Neuronal stem cell (in vitro differentiated cells): ENCODE results near the gene INO80.

Source experiments
- DNase-seq: peaks from one replicate; pipeline ENCODE4 v3.0.0-alpha.2; 2013; ENCODE audit warnings: low spot score
- H2AFZ ChIP-seq: one replicate; pipeline ENCODE4 v1.6.1; 2013; ENCODE audit warnings: mild to moderate bottlenecking, low read length, inconsistent platforms
- H2AK5ac ChIP-seq: 2 replicates; pipeline ENCODE4 v1.6.1; 2013; ENCODE audit warnings: low read depth, mild to moderate bottlenecking, inconsistent platforms, low read length, moderate library complexity, mixed read lengths
- H2BK120ac ChIP-seq: 2 replicates; pipeline ENCODE4 v1.6.1; 2013; ENCODE audit warnings: low read depth, mild to moderate bottlenecking, inconsistent platforms, low read length, moderate library complexity, mixed read lengths
- H2BK12ac ChIP-seq: one replicate; pipeline ENCODE4 v1.6.1; 2013; ENCODE audit warnings: low read length, inconsistent platforms
- H2BK15ac ChIP-seq: 2 replicates; pipeline ENCODE4 v1.6.1; 2013; ENCODE audit warnings: mild to moderate bottlenecking, low read length, inconsistent platforms, mixed read lengths
- H2BK5ac ChIP-seq: one replicate; pipeline ENCODE4 v1.6.1; 2013; ENCODE audit warnings: inconsistent platforms, mild to moderate bottlenecking, low read length, moderate library complexity
- H3K14ac ChIP-seq: one replicate; pipeline ENCODE4 v1.6.1; 2013; ENCODE audit warnings: low read length, inconsistent platforms
- H3K18ac ChIP-seq: 2 replicates; pipeline ENCODE4 v1.6.1; 2013; ENCODE audit warnings: low read length, inconsistent platforms
- H3K23ac ChIP-seq: 2 replicates; pipeline ENCODE4 v1.6.1; 2013; ENCODE audit warnings: low read depth, mild to moderate bottlenecking, mixed read lengths, low read length, inconsistent platforms; ENCODE audit not compliant: poor library complexity
- H3K27ac ChIP-seq: replicated peaks from 3 replicates; pipeline ENCODE4 v1.5.1; 2013; ENCODE audit warnings: low read length, inconsistent platforms
- H3K27me3 ChIP-seq, 3 experiments: 2 replicates each; pipeline ENCODE4 v1.6.1; 2013; ENCODE audit warnings: low read length in 3 of 3, mild to moderate bottlenecking in 2 of 3, inconsistent platforms in 1 of 3, low read depth in 1 of 3, mixed read lengths in 1 of 3, moderate library complexity in 1 of 3; ENCODE audit not compliant: control insufficient read depth in 3 of 3, insufficient read depth in 3 of 3
- H3K36me3 ChIP-seq, 2 donors: replicated peaks in 1 of 2; 2 replicates each; pipeline ENCODE4 v1.6.1; 2013; ENCODE audit warnings: low read length in 2 of 2; ENCODE audit not compliant: control insufficient read depth in 2 of 2, insufficient read depth in 2 of 2
- H3K4ac ChIP-seq: 2 replicates; pipeline ENCODE4 v1.6.1; 2013; ENCODE audit warnings: inconsistent platforms, mild to moderate bottlenecking, low read length, moderate library complexity
- H3K4me1 ChIP-seq, 2 donors: 1 replicate in 1 of 2; 2 replicates in 1 of 2; pipeline ENCODE4 v1.6.1; 2013; ENCODE audit warnings: low read length in 2 of 2, low read depth in 1 of 2; ENCODE audit not compliant: control insufficient read depth in 2 of 2, insufficient read depth in 1 of 2
- H3K4me2 ChIP-seq: one replicate; pipeline ENCODE4 v1.6.1; 2013; ENCODE audit warnings: mild to moderate bottlenecking, low read length, inconsistent platforms; ENCODE audit not compliant: insufficient read depth, poor library complexity, severe bottlenecking
- H3K4me3 ChIP-seq, 2 donors: 2 replicates each; pipeline ENCODE4 v1.5.1; 2013; ENCODE audit warnings: low read length in 2 of 2, mild to moderate bottlenecking in 2 of 2, inconsistent platforms in 1 of 2, moderate library complexity in 1 of 2
- H3K79me1 ChIP-seq: one replicate; pipeline ENCODE4 v1.6.1; 2013; ENCODE audit warnings: low read depth, mild to moderate bottlenecking, inconsistent platforms, low read length, moderate library complexity
- H3K9ac ChIP-seq: one replicate; pipeline ENCODE4 v1.6.1; 2013; ENCODE audit warnings: mild to moderate bottlenecking, low read depth, low read length, inconsistent platforms; ENCODE audit not compliant: poor library complexity
- H3K9me3 ChIP-seq, 2 donors: replicated peaks in 1 of 2; 2 replicates each; pipeline versions ENCODE3 to v1.6.1; 2013; ENCODE audit warnings: low read length in 2 of 2, mild to moderate bottlenecking in 2 of 2, inconsistent platforms in 1 of 2, low read depth in 1 of 2, mixed read lengths in 1 of 2, moderate library complexity in 1 of 2; ENCODE audit not compliant: control insufficient read depth in 2 of 2, insufficient read depth in 1 of 2
- H4K8ac ChIP-seq: one replicate; pipeline ENCODE4 v1.6.1; 2013; ENCODE audit warnings: low read depth, mild to moderate bottlenecking, inconsistent platforms, low read length, moderate library complexity
- H4K91ac ChIP-seq: one replicate; pipeline ENCODE4 v1.6.1; 2013; ENCODE audit warnings: low read length, low read depth, mild to moderate bottlenecking, inconsistent platforms; ENCODE audit not compliant: poor library complexity
- WGBS, 2 donors: extraction: QIAGEN DNeasy Blood & Tissue Kit; methylation state at CpG; one replicate each; pipeline ENCODE4 v1.1.7; 2013; ENCODE audit warnings: missing lambda C conversion rate in 2 of 2, mixed read lengths in 1 of 2; ENCODE audit not compliant: insufficient read length in 2 of 2, insufficient replicate concordance in 1 of 2; ENCODE audit errors: extremely low coverage in 2 of 2; 5-methylcytosine and 5-hydroxymethylcytosine counted together

The INO80 gene

DNA sequence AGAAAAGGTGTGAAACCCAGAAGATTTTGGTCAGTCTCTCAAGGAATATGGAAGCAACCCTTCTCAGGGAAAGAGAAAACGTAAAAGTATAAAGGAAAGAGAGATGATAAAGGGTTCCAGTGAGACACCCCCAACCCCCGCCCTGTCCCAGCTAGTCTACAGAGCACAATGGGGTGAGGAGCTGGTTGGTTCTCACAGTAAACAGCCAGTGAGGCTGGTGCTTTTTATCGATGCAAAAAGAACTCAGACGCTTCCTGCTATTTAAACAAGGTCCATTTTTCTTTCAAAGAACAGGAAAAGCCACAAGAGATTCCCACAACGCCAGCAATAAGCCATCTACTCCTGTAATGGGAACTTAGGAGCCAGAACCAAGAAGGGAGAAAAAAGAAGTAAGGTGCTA lies 96.9 kb downstream of the INO80 start:
- peaks cover 9 to 82% of the 10 kb centered on the region in 2 donors for H3K36me3 ChIP-seq
- H3K4ac ChIP-seq: no peak overlapping the region
- H4K91ac ChIP-seq: no peak overlapping the region
- H3K18ac ChIP-seq: no peak overlapping the region
- H3K4me3 ChIP-seq: no peak overlapping the region
- no peaks in the 10 kb centered on the region for H3K79me1 ChIP-seq
- no CpG with 5 or more reads among the region's 5 CpGs for WGBS, 2 donors
- no peaks in the 10 kb centered on the region for H3K27me3 ChIP-seq
- no peak overlapping the region for H3K27ac ChIP-seq
- no peak overlapping the region for H2BK5ac ChIP-seq
- H2AFZ ChIP-seq: no peak overlapping the region
- H2BK120ac ChIP-seq: no peak overlapping the region
- H3K14ac ChIP-seq: no peak overlapping the region
- no peak overlapping the region for H3K9ac ChIP-seq
- H3K4me1 ChIP-seq: no peaks in the 10 kb centered on the region
- no peak for DNase-seq
- H2BK15ac ChIP-seq: no peak overlapping the region
- H4K8ac ChIP-seq: no peak overlapping the region
- no peak overlapping the region for H2AK5ac ChIP-seq
- H3K4me2 ChIP-seq: no peak overlapping the region
- no peaks in the 10 kb centered on the region for H3K9me3 ChIP-seq
- H2BK12ac ChIP-seq: no peak overlapping the region
- H3K23ac ChIP-seq: no peak overlapping the region

DNA sequence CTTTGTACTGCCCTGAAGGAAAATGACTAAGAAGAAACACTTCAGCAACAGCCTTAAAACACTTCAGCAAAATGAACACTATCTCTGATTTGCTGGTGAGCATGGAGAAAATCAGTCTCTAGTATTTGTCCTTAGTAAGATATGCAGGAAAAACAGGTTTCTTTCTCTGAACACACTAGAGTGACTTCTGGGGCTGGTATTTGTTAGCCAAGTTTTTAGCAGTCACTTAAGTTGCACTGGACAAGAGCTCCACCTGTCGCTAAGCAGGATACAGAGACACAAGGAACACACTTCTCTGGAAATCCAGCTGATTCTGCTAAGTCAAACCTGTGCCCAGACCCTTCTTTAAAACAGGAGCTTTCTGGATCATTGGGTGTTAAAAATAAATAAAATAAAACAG lies 97.5 kb downstream of the INO80 start:
- Histone ChIP-seq H3K14ac (no peak overlapping the region), H3K27me3 (no peaks in the 10 kb centered on the region), H3K9me3 (no peaks in the 10 kb centered on the region), H3K36me3 (peaks cover 9 to 87% of the 10 kb centered on the region in 2 donors), H2BK15ac (no peak overlapping the region), H3K79me1 (no peaks in the 10 kb centered on the region), H3K4me1 (no peaks in the 10 kb centered on the region), H3K27ac (no peak overlapping the region), H2BK12ac (no peak overlapping the region), H3K9ac (no peak overlapping the region), H2BK5ac (no peak overlapping the region), H3K4me3 (no peak overlapping the region), H3K4me2 (no peak overlapping the region), H2AK5ac (no peak overlapping the region), H4K91ac (no peak overlapping the region), H2BK120ac (no peak overlapping the region), H2AFZ (no peak overlapping the region), H3K4ac (no peak overlapping the region), H3K18ac (no peak overlapping the region), H3K23ac (no peak overlapping the region), H4K8ac (no peak overlapping the region)
- DNase-seq: no peak
- WGBS, 2 donors: no CpG with 5 or more reads among the region's 1 CpG

DNA sequence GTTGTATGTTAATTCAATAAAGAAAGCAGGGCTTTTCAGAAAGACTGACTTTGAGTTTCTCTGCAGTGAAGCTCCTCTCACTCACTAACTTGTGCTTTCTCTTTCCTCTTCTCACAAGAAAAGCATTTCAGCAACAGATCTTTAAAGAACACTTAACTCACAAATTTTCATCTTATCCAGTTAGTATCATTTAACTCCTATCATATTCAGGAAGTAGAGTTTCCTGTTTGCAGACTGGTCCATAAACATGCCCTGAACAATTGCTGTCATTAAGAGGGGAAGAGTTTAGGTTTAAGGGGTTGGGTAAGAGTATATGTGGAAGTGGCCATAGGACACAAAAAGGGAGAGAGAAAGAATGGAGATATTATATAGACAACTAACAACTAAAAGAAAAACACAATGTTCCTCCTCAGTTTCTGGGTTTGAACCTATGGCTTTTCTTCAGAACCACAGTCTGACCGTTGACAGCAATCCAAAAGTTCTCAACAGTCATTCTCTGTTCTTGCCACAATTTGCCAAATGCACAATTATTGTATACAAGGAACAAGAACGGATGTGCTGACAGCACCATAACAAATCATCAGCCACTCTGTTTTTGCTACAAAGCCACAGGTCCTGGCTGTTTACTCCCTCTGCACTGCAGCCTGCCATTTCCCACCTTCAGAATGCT lies 98.9 kb downstream of the INO80 start:
- Histone ChIP-seq H3K14ac (no peak overlapping the region), H3K23ac (no peak overlapping the region), H3K4me3 (no peak overlapping the region), H3K27ac (no peak overlapping the region), H3K18ac (no peak overlapping the region), H4K8ac (no peak overlapping the region), H2AK5ac (no peak overlapping the region), H3K4ac (no peak overlapping the region), H3K9ac (no peak overlapping the region), H3K36me3 (peaks cover 9 to 93% of the 10 kb centered on the region in 2 donors), H2BK15ac (no peak overlapping the region), H2BK12ac (no peak overlapping the region), H2BK120ac (no peak overlapping the region), H3K9me3 (no peaks in the 10 kb centered on the region), H3K4me1 (no peaks in the 10 kb centered on the region), H2BK5ac (no peak overlapping the region), H3K27me3 (no peaks in the 10 kb centered on the region), H3K4me2 (no peak overlapping the region), H4K91ac (no peak overlapping the region), H3K79me1 (no peaks in the 10 kb centered on the region), H2AFZ (no peak overlapping the region)
- WGBS, 2 donors: no CpG with 5 or more reads among the region's 2 CpGs
- no peak for DNase-seq

DNA sequence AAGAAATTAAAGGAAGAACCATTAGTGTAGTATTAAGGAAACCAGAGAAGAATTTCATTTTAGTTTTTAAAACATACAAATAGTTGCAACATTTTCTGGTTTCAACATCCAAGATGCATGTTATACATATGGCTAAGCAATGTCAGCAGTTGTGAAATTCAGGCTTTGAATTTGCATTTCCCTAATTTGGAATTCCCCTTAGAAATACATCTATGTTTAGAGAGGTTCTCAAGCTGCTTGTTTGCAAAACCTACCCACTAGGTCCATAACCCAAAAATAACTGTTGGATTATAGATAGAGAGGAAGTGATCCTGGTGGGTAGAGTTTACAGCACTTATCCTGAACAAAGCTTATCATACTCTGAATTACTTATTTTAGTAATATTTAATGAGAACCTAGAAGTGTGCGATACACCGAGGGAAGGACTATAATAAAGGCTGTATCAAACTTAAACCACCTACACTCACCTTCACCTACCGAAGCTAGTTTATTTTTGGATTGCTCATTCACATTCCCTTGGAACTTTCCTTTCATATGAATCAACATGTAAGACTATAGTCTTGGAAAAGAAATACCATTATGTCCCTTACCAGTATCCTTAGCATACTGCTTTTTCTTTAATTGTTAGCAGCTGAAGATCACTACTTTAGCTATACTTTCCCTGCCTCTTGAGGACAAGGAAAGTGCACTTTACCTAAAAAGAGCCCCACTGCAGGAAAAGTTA lies 102.2 kb downstream of the INO80 start:
- no peak overlapping the region for H3K27ac ChIP-seq
- no peak overlapping the region for H3K14ac ChIP-seq
- H3K23ac ChIP-seq: no peak overlapping the region
- H2BK12ac ChIP-seq: no peak overlapping the region
- WGBS, 2 donors: no CpG with 5 or more reads among the region's 3 CpGs
- H2AK5ac ChIP-seq: no peak overlapping the region
- H3K4me2 ChIP-seq: no peak overlapping the region
- H4K8ac ChIP-seq: no peak overlapping the region
- no peak overlapping the region for H3K18ac ChIP-seq
- H2BK120ac ChIP-seq: no peak overlapping the region
- no peaks in the 10 kb centered on the region for H3K27me3 ChIP-seq
- no peaks in the 10 kb centered on the region for H3K9me3 ChIP-seq
- H2BK5ac ChIP-seq: no peak overlapping the region
- H3K4me3 ChIP-seq: no peak overlapping the region
- H3K79me1 ChIP-seq: no peaks in the 10 kb centered on the region
- no peak overlapping the region for H3K9ac ChIP-seq
- H3K36me3 ChIP-seq: peaks cover 2 to 74% of the 10 kb centered on the region in 2 donors
- H3K4ac ChIP-seq: no peak overlapping the region
- H2AFZ ChIP-seq: no peak overlapping the region
- no peak overlapping the region for H4K91ac ChIP-seq
- no peak for DNase-seq
- no peak overlapping the region for H2BK15ac ChIP-seq
- H3K4me1 ChIP-seq: no peaks in the 10 kb centered on the region
